Peyer's patch (tissue), 4 donors: ENCODE results near the gene TPSG1. TPM values are rescaled to one million over a fixed set of nuclear protein-coding genes. Genes with fewer than 3 reads are reported as not detected.

Source experiments
- DNase-seq, 3 donors: peaks; one replicate each; pipeline ENCODE4 v3.0.0-alpha.2; 2017 to 2019
- H3K27ac ChIP-seq, 4 donors: fragments of 200-600 bp; sonication (generic); one replicate each; pipeline ENCODE4 v1.5.1; 2016 to 2019
- H3K27me3 ChIP-seq, 2 donors: fragments of 200-600 bp; sonication (generic); one replicate each; pipeline ENCODE4 v1.5.1; 2019
- H3K36me3 ChIP-seq, 3 donors: fragments of 200-600 bp; sonication (generic); one replicate each; pipeline ENCODE4 v1.5.1; 2016 to 2019
- H3K4me1 ChIP-seq, 4 donors: fragments of 200-600 bp; sonication (generic); one replicate each; pipeline ENCODE4 v1.5.1; 2016 to 2019
- H3K4me3 ChIP-seq, 4 donors: fragments of 200-600 bp; sonication (generic); 1 replicate in 3 of 4; 2 replicates in 1 of 4; pipeline ENCODE4 v1.5.1; 2016 to 2019; ENCODE audit warnings: mild to moderate bottlenecking in 1 of 4
- H3K9me3 ChIP-seq, 4 donors: fragments of 200-600 bp; sonication (generic); one replicate each; pipeline ENCODE4 v1.5.1; 2016 to 2019; ENCODE audit warnings: mild to moderate bottlenecking in 1 of 4
- CTCF ChIP-seq, 6 experiments: fragments of 450-650 bp in 4 of 6; fragments of 200-600 bp in 2 of 6; sonication (generic) in 1 of 6; IDR thresholded peaks; one replicate each; pipeline ENCODE4 v1.5.1; 2017 to 2019; ENCODE audit warnings: antibody characterized with exemption in 6 of 6, mild to moderate bottlenecking in 3 of 6, moderate library complexity in 1 of 6
- POLR2A ChIP-seq, 2 donors: fragments of 450-650 bp; IDR thresholded peaks; one replicate each; pipeline ENCODE4 v1.5.1; 2017; ENCODE audit warnings: antibody characterized with exemption in 2 of 2, mild to moderate bottlenecking in 2 of 2, moderate library complexity in 2 of 2
- total RNA-seq, 4 donors: library from RNA; depleted of rRNA; stranded (reverse); fragments of >200 nt; gene quantifications; one replicate each; pipeline ENCODE4 v1.1.0, GENCODE V29; 2016

TPSG1 gene
- total RNA-seq, 4 donors from 2014 or later = 16.4 to 44.6 (median 29.5) TPM

- Histone ChIP-seq H3K9me3 (no peaks in the 10 kb centered on the region), H3K36me3 (peaks cover 0 to 3% (median 0%) of the 10 kb centered on the region in 3 donors), H3K4me3 (no peak overlapping the region), H3K27ac (no peak overlapping the region), H3K4me1 (peaks cover 0 to 6% (median 0%) of the 10 kb centered on the region in 4 donors), H3K27me3 (no peaks in the 10 kb centered on the region)
- TF ChIP-seq POLR2A (IDR thresholded peaks at IDR 0.05) (no peak), CTCF (IDR thresholded peaks at IDR 0.05) (no peak)
- DNase-seq = no peak
These were observed 2.3 kb downstream of the TPSG1 start for GRCh38 chr16:1222553-1223354.

DNA sequence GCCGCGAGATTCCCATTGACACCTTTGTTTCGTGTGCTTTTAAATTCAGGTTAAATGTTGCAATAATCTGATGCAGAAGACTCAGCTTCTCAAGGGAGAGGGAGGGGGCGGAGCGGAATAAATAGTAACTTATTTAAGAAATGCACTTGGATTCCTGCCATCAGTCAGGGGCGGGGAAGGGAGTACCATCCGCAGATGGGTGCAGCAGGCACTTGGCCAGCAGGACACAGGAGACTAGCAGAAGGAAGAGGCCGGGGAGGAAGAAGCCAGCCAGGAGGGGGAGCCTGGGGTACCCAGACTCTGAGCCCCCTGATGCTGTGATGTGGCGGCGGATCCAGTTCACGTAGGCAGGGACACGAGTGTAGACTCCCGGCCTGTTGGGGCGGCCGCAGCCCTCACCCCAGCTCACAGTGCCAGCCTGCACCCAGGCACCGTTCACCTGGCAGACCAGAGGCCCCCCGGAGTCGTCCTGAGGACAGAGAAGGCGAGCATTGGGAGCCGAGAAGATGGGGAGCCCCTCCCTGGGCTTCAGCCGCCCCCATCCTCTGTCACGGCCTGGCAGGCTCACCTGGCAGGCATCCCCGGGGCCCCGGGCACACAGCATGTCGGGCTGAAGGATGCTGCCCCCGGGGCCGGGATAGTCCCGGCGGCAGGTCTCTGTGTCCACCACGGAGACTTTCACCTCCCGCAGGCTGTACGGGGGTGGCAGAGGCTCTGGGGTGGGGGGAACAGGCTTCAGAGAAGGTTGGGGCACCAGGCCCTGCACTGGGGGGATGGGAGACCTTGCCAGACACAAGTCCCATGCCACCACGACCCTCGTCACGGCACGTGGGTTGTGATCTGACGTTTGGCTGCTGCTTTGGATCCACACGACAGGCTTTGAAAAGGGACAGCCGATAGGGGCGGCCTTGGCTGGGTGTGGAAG lies 3.2 kb downstream of the TPSG1 start:
- Histone ChIP-seq H3K36me3 (peaks cover 0 to 7% (median 0%) of the 10 kb centered on the region in 3 donors), H3K9me3 (no peaks in the 10 kb centered on the region), H3K27ac (no peak overlapping the region), H3K4me1 (peaks cover 0 to 6% (median 0%) of the 10 kb centered on the region in 4 donors), H3K4me3 (no peak overlapping the region), H3K27me3 (no peaks in the 10 kb centered on the region)
- DNase-seq = no peak
- TF ChIP-seq POLR2A (IDR thresholded peaks at IDR 0.05) = no peak
- TF ChIP-seq CTCF (IDR thresholded peaks at IDR 0.05) = no peak

DNA sequence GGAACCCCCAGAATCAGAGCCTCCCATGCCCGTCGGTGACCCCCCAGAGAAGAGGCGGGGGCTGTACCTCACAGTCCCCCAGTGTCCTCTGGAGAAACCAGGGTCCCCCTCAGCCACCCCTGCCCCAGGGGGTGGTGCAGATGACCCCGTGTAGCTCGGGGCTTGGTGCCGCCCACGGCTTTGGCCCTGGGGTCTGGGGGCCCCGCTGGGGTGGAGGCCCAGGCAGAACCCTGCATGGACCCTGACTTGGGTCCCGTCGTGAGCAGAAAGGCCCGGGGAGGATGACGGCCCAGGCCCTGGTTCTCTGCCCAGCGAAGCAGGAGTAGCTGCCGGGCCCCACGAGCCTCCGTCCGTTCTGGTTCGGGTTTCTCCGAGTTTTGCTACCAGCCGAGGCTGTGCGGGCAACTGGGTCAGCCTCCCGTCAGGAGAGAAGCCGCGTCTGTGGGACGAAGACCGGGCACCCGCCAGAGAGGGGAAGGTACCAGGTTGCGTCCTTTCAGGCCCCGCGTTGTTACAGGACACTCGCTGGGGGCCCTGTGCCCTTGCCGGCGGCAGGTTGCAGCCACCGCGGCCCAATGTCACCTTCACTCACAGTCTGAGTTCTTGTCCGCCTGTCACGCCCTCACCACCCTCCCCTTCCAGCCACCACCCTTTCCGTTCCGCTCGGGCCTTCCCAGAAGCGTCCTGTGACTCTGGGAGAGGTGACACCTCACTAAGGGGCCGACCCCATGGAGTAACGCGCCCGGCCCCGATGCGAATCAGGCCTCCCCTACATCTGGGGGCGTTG lies 4.0 kb downstream of the TPSG1 start:
- TF ChIP-seq CTCF (IDR thresholded peaks at IDR 0.05) (no peak), POLR2A (IDR thresholded peaks at IDR 0.05) (no peak)
- Histone ChIP-seq H3K4me3 (no peak overlapping the region), H3K9me3 (no peaks in the 10 kb centered on the region), H3K27me3 (no peaks in the 10 kb centered on the region), H3K4me1 (peaks cover 0 to 6% (median 0%) of the 10 kb centered on the region in 4 donors), H3K27ac (no peak overlapping the region), H3K36me3 (peaks cover 0 to 7% (median 0%) of the 10 kb centered on the region in 3 donors)
- no peak for DNase-seq

DNA sequence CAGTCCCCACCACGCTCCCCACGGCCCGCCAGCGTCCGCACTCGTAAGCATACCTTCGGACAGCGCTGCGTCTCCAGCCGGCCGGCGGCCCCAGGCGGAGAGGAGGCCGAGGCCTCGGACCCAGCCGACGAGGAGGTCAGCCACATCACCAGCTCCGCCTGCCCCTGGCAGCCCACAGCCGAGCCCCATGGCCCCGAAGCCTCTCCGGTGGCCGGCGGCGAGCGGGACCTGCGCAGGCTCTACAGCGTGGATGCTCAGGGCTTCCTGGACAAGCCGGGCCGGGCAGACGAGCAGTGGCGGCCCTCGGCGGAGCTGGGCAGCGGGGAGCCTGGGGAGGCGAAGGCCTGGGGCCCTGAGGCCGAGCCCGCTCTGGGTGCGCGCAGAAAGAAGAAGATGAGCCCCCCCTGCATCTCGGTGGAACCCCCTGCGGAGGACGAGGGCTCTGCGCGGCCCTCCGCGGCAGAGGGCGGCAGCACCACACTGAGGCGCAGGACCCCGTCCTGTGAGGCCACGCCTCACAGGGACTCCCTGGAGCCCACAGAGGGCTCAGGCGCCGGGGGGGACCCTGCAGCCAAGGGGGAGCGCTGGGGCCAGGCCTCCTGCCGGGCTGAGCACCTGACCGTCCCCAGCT lies 4.9 kb downstream of the TPSG1 start:
- TF ChIP-seq POLR2A (IDR thresholded peaks at IDR 0.05) (no peak), CTCF (IDR thresholded peaks at IDR 0.05) (no peak)
- peaks cover 0 to 3% (median 0%) of the 10 kb centered on the region in 4 donors for H3K4me1 ChIP-seq
- no peak overlapping the region for H3K4me3 ChIP-seq
- no peaks in the 10 kb centered on the region for H3K27me3 ChIP-seq
- no peak overlapping the region for H3K27ac ChIP-seq
- no peak for DNase-seq
- no peaks in the 10 kb centered on the region for H3K9me3 ChIP-seq
- peaks cover 0 to 13% (median 0%) of the 10 kb centered on the region in 3 donors for H3K36me3 ChIP-seq
